K562 (cell line): ENCODE results near the gene AP3M1.

Experiments used
- BRCA1 ChIP-seq, 2 experiments: fragments of 450-650 bp in 1 of 2; sonication (generic) in 1 of 2; formaldehyde crosslinking in 1 of 2; IDR thresholded peaks; 2 replicates each; pipeline versions ENCODE4 v1.5.0 to v1.6.1; 2017 to 2020; ENCODE audit warnings: mild to moderate bottlenecking in 1 of 2, missing genetic modification reagents in 1 of 2
- KLF1 ChIP-seq: fragments of 450-650 bp; IDR thresholded peaks from 2 replicates; pipeline ENCODE4 v1.6.1; 2016; ENCODE audit warnings: missing genetic modification characterization, missing compliant biosample characterization
- MNT ChIP-seq, 2 experiments: fragments of 450-650 bp; conservative IDR thresholded peaks; 2 replicates each; pipeline ENCODE4 v1.6.1; 2017; ENCODE audit warnings: mild to moderate bottlenecking in 2 of 2, moderate library complexity in 2 of 2
- NRF1 ChIP-seq, 2 experiments: fragments of 450-650 bp; IDR thresholded peaks in 1 of 2; conservative IDR thresholded peaks in 1 of 2; 2 replicates each; pipeline ENCODE4 v1.6.1; 2014; ENCODE audit warnings: mild to moderate bottlenecking in 2 of 2
- PCBP2 ChIP-seq: fragments of 200-400 bp; formaldehyde crosslinking; IDR thresholded peaks from 2 replicates; pipeline ENCODE4 v1.6.1; 2018; ENCODE audit warnings: low read length, low read depth, mild to moderate bottlenecking, moderate library complexity; ENCODE audit not compliant: poor library complexity, severe bottlenecking
- REST ChIP-seq, 2 experiments: fragments of 450-650 bp; formaldehyde crosslinking in 1 of 2; IDR thresholded peaks; 2 replicates each; pipeline versions ENCODE4 v1.4.0 to v1.6.1; 2014 to 2020; ENCODE audit warnings: mild to moderate bottlenecking in 2 of 2, borderline replicate concordance in 1 of 2, low read depth in 1 of 2
- TCF3 ChIP-seq: sonication (generic); formaldehyde crosslinking; IDR thresholded peaks from 2 replicates; pipeline ENCODE4 v1.4.0; 2020; ENCODE audit warnings: mild to moderate bottlenecking, missing genetic modification reagents

- no peak for TF ChIP-seq REST (IDR thresholded peaks at IDR 0.05; ENCODE audit: borderline replicate concordance)
- TF ChIP-seq REST (CRISPR knock-in tag; IDR thresholded peaks at IDR 0.05; ENCODE audit: low read depth) = no peak
- no peak for TF ChIP-seq PCBP2
- TF ChIP-seq TCF3 (CRISPR knock-in tag) = no peak
- peak in 1 of 2 experiments; percentile 50; a peak in 1 of 4 replicates for TF ChIP-seq MNT (conservative IDR thresholded peaks at IDR 0.05)
- TF ChIP-seq KLF1 = no peak
- no peak for TF ChIP-seq NRF1 (conservative IDR thresholded peaks at IDR 0.05 in 1 of 2, IDR thresholded peaks at IDR 0.05 in 1 of 2)
- TF ChIP-seq BRCA1 (IDR thresholded peaks at IDR 0.05) = no peak
- TF ChIP-seq BRCA1 (CRISPR knock-in tag; IDR thresholded peaks at IDR 0.05) = no peak
Measured at GRCh38 chr10:74153123-74153522, 2.5 kb upstream of the AP3M1 start.
